Ramos (cell line): Measurements from ENCODE around the gene GFER.
"Not testable (repeated sequence)": the region's sequence is repeated elsewhere in the genome, so short reads cannot be mapped to it uniquely, and the experiment has no call there.

Experiments used
- in situ Hi-C: fragments of 300-500 bp; cut with MboI; formaldehyde crosslinking; loops from one replicate; pipeline ENCODE4 v1.14.3; 2022; ENCODE audit warnings: low sequenced_read_pairs; ENCODE audit not compliant: unreplicated experiment

Gene GFER

GRCh38 chr16:1953734-1954133, 30.3 kb upstream of the GFER start:
- in situ Hi-C loops, result no loop called here

- in situ Hi-C loops, result not testable (repeated sequence)
These were observed 26.4 kb upstream of the GFER start for GRCh38 chr16:1957434-1958142.

GRCh38 chr16:1958143-1958491, 25.9 kb upstream of the GFER start:
- in situ Hi-C loops, result not testable (repeated sequence)

GRCh38 chr16:1958715-1959268, 25.2 kb upstream of the GFER start:
- in situ Hi-C loops, result no loop called here

DNA sequence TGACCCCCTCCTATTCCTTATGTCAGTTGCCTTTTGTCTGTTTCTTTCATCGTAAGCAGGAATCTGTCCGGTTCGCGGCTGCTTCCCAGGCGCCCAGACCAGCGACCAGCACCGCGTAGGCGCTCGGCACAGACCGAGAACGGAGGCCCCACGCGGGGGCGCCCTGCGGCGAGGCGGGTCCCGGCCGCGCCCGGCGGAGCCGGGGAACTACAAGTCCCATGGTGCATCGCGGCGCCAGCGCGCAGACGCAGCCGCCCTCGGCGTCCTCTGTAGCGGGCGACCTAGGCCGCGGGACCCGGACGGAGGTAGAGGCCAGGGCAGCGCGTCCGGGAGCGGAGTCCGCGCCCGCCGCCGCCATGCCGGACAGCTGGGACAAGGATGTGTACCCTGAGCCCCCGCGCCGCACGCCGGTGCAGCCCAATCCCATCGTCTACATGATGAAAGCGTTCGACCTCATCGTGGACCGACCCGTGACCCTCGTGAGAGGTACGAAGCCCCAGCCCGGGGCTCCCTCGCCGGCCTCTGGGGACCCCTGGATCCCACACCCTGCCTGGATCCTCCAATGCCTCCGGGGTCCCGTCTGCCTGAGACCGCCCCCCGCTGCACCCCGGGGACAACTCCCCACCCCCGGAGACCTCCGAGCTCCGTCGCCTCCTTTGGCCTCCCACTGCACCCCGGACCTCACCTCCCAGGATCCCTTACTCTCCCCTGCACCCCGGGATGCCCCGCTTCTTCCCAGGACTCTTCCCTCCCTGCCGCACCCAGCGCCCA, 24.5 kb upstream of the GFER start, which contains the start of gene NDUFB10:
TSS of gene NDUFB10 (plus strand) at position 270 of the 771 bp plus-strand sequence. CDS start at position 357, 87 bp downstream.
- in situ Hi-C loops, result no loop called here

DNA sequence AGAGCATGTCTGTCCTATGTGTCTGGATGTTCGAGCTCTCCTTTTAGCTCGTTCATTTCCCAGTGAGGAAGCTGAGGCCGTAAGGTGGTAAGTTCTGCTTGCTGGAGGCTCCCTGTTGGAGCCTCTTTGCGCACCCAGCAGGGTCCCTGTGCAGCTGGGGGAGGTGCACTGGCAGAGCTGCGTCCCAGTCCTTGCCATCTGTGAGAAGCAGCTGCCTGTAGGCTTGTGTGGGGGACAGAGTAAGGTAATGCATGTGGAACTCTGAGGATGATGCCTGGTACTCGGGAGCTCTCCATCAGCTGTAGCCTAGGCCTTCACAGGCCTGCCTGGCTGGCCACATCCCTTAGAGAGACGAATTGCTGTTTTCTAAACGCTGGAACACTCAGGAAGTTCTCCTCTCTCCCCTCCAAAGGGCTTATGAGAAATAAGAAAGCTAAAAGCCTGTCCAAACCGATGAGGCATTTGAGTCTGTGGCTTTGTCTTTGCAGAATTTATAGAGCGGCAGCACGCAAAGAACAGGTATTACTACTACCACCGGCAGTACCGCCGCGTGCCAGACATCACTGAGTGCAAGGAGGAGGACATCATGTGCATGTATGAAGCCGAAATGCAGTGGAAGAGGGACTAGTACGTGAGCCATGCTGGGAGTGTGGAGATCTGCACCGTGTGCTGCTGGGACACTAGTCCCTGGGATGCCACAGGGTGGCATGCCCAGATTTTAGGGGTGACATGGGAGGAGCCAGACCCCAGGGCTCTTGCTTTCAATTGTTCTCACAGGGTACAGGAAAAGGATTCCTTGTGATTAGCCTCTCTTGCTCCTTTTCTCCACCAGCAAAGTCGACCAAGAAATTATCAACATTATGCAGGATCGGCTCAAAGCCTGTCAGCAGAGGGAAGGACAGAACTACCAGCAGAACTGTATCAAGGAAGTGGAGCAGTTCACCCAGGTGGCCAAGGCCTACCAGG, 23.0 kb upstream of the GFER start:
- in situ Hi-C loops, result no loop called here

- in situ Hi-C loops, result no loop called here
These were observed 22.3 kb upstream of the GFER start for GRCh38 chr16:1961651-1962067.

- in situ Hi-C loops, result not testable (repeated sequence)
These were observed 21.5 kb upstream of the GFER start for GRCh38 chr16:1962161-1963153.

- in situ Hi-C loops, result no loop called here
These were observed 20.0 kb upstream of the GFER start for GRCh38 chr16:1963806-1964505.

GRCh38 chr16:1964506-1965395, 19.2 kb upstream of the GFER start, which contains the start of gene RPS2:
Gene RPS2 (minus strand): TSS chr16:1964826. CDS start chr16:1964625, 201 bp downstream.
- in situ Hi-C loops, result no loop called here

DNA sequence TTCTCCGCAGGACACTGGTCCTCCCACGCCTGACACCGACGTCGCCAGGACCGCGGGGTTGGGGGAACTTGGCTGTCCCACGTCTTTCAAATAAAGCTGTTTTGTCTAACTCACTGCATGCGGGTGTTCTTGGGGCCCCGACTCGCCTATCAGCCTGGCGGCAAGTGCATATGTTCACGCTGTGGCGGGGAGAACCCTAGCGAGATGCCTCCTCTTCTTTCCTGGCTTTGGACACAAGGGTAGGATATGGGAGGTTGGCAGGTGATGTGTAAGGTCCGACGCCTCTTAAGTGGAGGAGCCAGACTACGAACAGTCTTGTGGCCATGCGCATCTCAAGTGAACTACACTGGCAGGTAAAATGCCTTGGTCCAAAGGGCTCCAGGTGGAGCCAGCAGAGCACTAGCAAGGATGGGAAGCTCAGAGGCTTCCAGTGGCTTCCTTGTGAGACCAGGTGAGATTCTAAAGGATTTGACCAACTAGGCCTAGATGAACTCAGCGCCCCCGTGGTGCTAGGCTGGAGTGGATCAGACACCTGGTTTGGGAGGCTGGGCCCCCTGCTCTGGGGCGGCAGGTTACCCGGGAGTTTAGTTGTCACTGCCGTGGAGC, 18.5 kb upstream of the GFER start:
- in situ Hi-C loops, result no loop called here

DNA sequence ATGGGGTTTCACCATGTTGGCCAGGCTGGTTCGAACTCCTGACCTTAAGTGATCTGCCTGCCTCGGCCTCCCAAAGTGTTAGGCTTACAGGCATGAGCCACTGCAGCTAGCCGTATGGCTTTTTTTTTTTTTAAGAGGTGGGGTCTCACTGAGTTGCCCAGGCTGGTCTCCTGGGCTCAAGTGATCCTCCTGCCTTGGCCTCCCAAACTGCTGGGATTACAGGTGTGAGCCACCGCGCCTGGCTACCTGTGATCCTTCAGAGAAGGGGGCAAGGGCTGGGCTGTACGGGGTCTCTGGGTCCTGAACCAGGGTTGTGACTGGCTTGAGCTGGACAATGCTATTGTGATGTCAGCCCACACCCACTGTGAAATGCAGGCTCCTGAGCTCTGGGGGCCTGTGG, 17.5 kb upstream of the GFER start, which contains the start of gene RNF151:
TSS of gene RNF151 (plus strand) at position 397 of the 400 bp plus-strand sequence. CDS start 26 bp downstream, outside the sequence.
- in situ Hi-C loops, result no loop called here

DNA sequence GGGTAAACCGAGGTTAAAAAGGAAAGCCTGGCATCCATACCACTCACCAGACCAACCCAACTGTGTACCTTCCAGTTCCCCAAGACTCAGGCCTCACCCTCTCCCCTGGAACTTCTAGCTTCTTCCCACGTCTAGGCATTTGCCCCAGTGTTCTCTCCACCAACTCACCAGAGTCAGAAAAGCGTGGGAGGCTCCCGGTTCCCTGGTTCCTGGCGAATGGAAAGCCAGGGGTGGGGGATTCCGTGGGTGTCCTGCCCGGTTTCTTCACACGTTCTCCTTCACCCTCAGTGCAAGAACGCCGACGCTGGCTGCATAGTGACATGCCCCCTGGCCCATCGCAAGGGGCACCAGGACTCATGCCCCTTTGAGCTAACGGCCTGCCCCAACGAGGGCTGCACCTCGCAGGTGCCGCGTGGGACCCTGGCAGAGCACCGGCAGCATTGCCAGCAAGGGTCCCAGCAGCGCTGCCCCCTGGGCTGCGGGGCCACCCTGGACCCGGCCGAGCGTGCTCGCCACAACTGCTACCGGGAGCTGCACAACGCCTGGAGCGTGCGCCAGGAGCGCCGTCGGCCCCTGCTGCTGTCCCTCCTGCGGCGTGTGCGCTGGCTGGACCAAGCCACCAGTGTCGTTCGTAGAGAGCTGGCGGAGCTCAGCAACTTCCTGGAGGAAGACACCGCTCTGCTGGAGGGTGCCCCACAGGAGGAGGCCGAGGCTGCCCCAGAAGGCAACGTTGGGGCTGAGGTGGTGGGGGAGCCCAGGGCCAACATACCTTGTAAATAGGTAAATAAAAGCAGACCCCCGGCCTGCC, 15.6 kb upstream of the GFER start:
- in situ Hi-C loops, result no loop called here

DNA sequence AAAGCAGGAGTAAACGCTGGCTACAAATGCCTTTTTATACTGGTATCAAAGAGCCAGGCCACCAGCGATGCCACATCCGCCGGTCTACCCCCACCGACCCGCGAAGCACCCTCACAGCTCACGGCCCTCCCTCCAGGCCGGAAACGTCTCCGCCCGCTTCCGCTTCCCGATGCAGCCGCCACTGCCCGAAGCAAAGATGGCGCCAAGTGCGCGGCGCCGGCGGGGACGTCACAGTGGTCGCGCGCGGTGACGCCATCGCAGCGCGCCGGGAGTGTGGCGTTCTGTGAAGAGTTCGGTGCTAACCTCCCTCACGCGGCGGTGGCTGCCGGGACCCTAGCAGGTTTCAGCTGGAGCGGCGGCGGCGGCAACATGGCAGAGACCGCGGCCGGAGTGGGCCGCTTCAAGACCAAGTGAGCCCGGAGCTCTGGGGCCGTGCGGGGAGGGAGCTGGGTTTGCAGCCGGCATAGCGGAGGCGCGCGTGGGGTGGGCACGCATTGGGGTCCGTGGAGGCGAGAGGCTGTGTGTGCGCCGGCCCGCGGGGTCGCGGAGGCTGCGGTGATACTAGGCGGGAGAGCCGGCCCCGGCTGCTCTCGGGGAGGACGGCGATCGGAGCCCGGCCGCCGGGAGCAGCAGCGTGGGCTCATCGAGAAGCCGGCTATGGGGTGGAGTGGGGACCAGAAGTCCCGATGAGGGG, 12.1 kb upstream of the GFER start, which contains the start of gene TBL3:
TSS of gene TBL3 (plus strand) at position 258 of the 694 bp plus-strand sequence. CDS start at position 370, 112 bp downstream.
- in situ Hi-C loops, result no loop called here

DNA sequence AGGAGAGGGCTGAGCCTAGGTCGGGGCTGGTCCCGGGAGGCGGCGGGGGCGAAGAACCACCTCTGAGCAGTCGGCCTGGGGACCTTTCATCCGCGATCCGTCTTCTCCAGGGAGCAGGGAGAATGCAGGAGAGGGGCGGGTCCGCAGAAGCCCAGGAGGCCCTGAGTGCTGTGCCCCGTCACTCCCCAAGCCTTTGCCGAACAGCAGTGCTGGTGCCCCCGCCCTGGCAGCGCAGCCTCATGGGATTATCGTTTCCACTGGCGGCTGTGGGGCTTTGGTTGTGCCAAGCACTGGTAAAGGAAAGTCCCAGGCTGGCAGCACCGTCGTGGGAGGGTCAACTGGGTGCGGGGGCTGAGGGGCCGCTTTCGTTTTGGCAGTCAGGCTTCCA, 11.5 kb upstream of the GFER start:
- in situ Hi-C loops, result no loop called here
